ENCODE measurements around the gene MSANTD1. TPM values are rescaled to one million over a fixed set of nuclear protein-coding genes. Genes with fewer than 3 reads are reported as not detected.

MSANTD1 gene
- total RNA-seq, 1 experiment from 2014 or later, result 0.20 TPM

Other genes starting within 250 kb of the MSANTD1 start
- gene HTT-AS, start 174.6 kb upstream of the MSANTD1 start, total RNA-seq (2014; rRNA removed; shearing (Covaris generic)), result not detected in 2 replicates
- gene HTT, start 174.5 kb upstream of the MSANTD1 start, total RNA-seq (2014; rRNA removed; shearing (Covaris generic)), result 52.6 and 96.4 TPM in 2 replicates
- gene RGS12, start 43.9 kb downstream of the MSANTD1 start, total RNA-seq (2014; rRNA removed; shearing (Covaris generic)), result 12.3 and 14.4 TPM in 2 replicates
- gene HGFAC, start 192.8 kb downstream of the MSANTD1 start, total RNA-seq (2014; rRNA removed; shearing (Covaris generic)), result not detected in 2 replicates
- gene DOK7, start 214.1 kb downstream of the MSANTD1 start, total RNA-seq (2014; rRNA removed; shearing (Covaris generic)), result 2.8 TPM in 1 of 2 replicates, not detected in the other